Adrenal gland (tissue), 5 donors: ENCODE measurements around the gene CENPB.

ENCODE experiments used
- CTCF ChIP-seq, 6 experiments: fragments of 450-650 bp in 4 of 6; fragments of 200-600 bp in 2 of 6; sonication (generic) in 1 of 6; IDR thresholded peaks; 1 replicate in 5 of 6; 2 replicates in 1 of 6; pipeline versions ENCODE4 v1.5.1 to v1.8.0; 2016 to 2021; ENCODE audit warnings: antibody characterized with exemption in 6 of 6, mild to moderate bottlenecking in 2 of 6, moderate library complexity in 1 of 6
- POLR2A ChIP-seq, 2 donors: fragments of 450-650 bp; IDR thresholded peaks; one replicate each; pipeline ENCODE4 v1.6.1; 2017; ENCODE audit warnings: antibody characterized with exemption in 2 of 2, mild to moderate bottlenecking in 2 of 2, moderate library complexity in 1 of 2
- donor health status: DM: no; HTN: no; CAD: no.

- TF ChIP-seq CTCF (IDR thresholded peaks at IDR 0.05) (no peak), POLR2A (IDR thresholded peaks at IDR 0.05) (no peak)
Observed at GRCh38 chr20:3755269-3755668, 31.3 kb downstream of the CENPB start.
